Endothelial cell of umbilical vein (primary cell): ENCODE results near the gene PRXL2A. TPM values are rescaled to one million over a fixed set of nuclear protein-coding genes. Genes with fewer than 3 reads are reported as not detected.

Experiments
- BruUV-seq: library from RNA; stranded (reverse); fragments of 400-500 nt; replicated peaks from 2 replicates; lab custom pipeline; 2021; lab: Mats Ljungman, UMichigan
- CTCF ChIA-PET: fragments of 300-600, 350-600 bp; sonication (Branson Sonifier 250); formaldehyde crosslinking; loops from one replicate; lab custom pipeline; 2021; ENCODE audit warnings: antibody characterized with exemption, inconsistent platforms; lab: Charles Lee
- POLR2A ChIA-PET: fragments of 300-600, 350-600 bp; sonication (Branson Sonifier 250); formaldehyde crosslinking; loops from one replicate; lab custom pipeline; 2021; ENCODE audit warnings: antibody characterized with exemption, inconsistent platforms; lab: Charles Lee
- DNase-seq: peaks from one replicate; pipeline ENCODE4 v3.0.0-alpha.2; 2011; ENCODE audit warnings: low read depth, low spot score
- FAIRE-seq: peaks from 2 replicates; lab custom pipeline; 2011; peaks lifted over from hg19 to GRCh38; lab: Jason Lieb, UNC
- H2AFZ ChIP-seq: 2 replicates; pipeline ENCODE4 v1.6.0; 2012; ENCODE audit warnings: low read depth, low read length, control low read depth, inconsistent platforms
- H3K27ac ChIP-seq: 2 replicates; pipeline ENCODE4 v1.5.1; 2011; ENCODE audit warnings: low read depth, mild to moderate bottlenecking, control low read depth, low read length, moderate library complexity; ENCODE audit not compliant: insufficient read depth
- H3K27me3 ChIP-seq, 2 experiments: 2 replicates each; pipeline versions ENCODE4 v1.6.0 to v1.6.1; 2011; ENCODE audit warnings: low read length in 2 of 2, mixed read lengths in 1 of 2; ENCODE audit not compliant: control insufficient read depth in 2 of 2, insufficient read depth in 2 of 2
- H3K36me3 ChIP-seq, 2 experiments: 2 replicates in 1 of 2; 3 replicates in 1 of 2; pipeline ENCODE4 v1.5.1; 2011; ENCODE audit warnings: low read length in 2 of 2, mild to moderate bottlenecking in 1 of 2, moderate library complexity in 1 of 2; ENCODE audit not compliant: control insufficient read depth in 2 of 2, insufficient read depth in 2 of 2; ENCODE audit errors: extremely low read depth in 1 of 2
- H3K4me1 ChIP-seq: 3 replicates; pipeline ENCODE4 v1.5.1; 2011; ENCODE audit warnings: mild to moderate bottlenecking, low read length; ENCODE audit not compliant: control insufficient read depth, insufficient read depth; ENCODE audit errors: extremely low read depth
- H3K4me2 ChIP-seq: 2 replicates; pipeline ENCODE4 v1.6.1; 2011; ENCODE audit warnings: low read length, control low read depth, mixed read lengths; ENCODE audit not compliant: insufficient read depth
- H3K4me3 ChIP-seq, 3 experiments: fragments of 200-600 bp in 1 of 3; sonication (generic), shearing (Covaris generic) in 1 of 3; replicated peaks in 1 of 3; 2 replicates each; pipeline ENCODE4 v1.5.1; 2011 to 2016; ENCODE audit warnings: control low read depth in 3 of 3, low read length in 3 of 3, mild to moderate bottlenecking in 2 of 3, inconsistent platforms in 1 of 3, low read depth in 1 of 3, moderate library complexity in 1 of 3; ENCODE audit not compliant: insufficient read depth in 1 of 3
- H3K79me2 ChIP-seq: 2 replicates; pipeline ENCODE4 v1.6.0; 2012; ENCODE audit warnings: low read length, inconsistent platforms; ENCODE audit not compliant: control insufficient read depth, insufficient read depth
- H3K9ac ChIP-seq: replicated peaks from 2 replicates; pipeline ENCODE3; 2011; ENCODE audit warnings: low read length, control low read depth; ENCODE audit not compliant: insufficient read depth; ENCODE audit errors: extremely low read depth
- H3K9me1 ChIP-seq: replicated peaks from 3 replicates; pipeline ENCODE4 v1.6.0; 2011; ENCODE audit warnings: mild to moderate bottlenecking, low read length; ENCODE audit not compliant: control insufficient read depth, insufficient read depth; ENCODE audit errors: extremely low read depth
- H3K9me3 ChIP-seq: replicated peaks from 2 replicates; pipeline ENCODE4 v1.5.1; 2012; ENCODE audit warnings: low read length, inconsistent platforms; ENCODE audit not compliant: control insufficient read depth, insufficient read depth
- H4K20me1 ChIP-seq: replicated peaks from 2 replicates; pipeline ENCODE3; 2011; ENCODE audit warnings: mild to moderate bottlenecking, low read length; ENCODE audit not compliant: control insufficient read depth, insufficient read depth; ENCODE audit errors: extremely low read depth
- EZH2 ChIP-seq: IDR thresholded peaks from 2 replicates; pipeline ENCODE4 v1.6.1; 2012; ENCODE audit warnings: borderline replicate concordance, low read depth, mild to moderate bottlenecking, moderate library complexity, low read length, inconsistent platforms; ENCODE audit not compliant: severe bottlenecking
- FOS ChIP-seq: IDR thresholded peaks from 2 replicates; pipeline ENCODE4 v1.6.1; 2011; ENCODE audit warnings: mild to moderate bottlenecking, low read length, moderate library complexity, borderline replicate concordance; ENCODE audit not compliant: insufficient read depth
- GATA2 ChIP-seq: IDR thresholded peaks from 2 replicates; pipeline ENCODE4 v1.7.0; 2011; ENCODE audit warnings: low read depth, mild to moderate bottlenecking, moderate library complexity, mixed read lengths, low read length; ENCODE audit not compliant: insufficient read length, insufficient read depth
- JUN ChIP-seq: IDR thresholded peaks from 2 replicates; pipeline ENCODE4 v1.6.1; 2011; ENCODE audit warnings: borderline replicate concordance, low read depth; ENCODE audit not compliant: insufficient read length, insufficient read depth
- MYC ChIP-seq: IDR thresholded peaks from one replicate; pipeline ENCODE4 v1.6.1; 2011; ENCODE audit warnings: mild to moderate bottlenecking, low read depth, low read length
- POLR2A ChIP-seq: IDR thresholded peaks from 2 replicates; pipeline ENCODE4 v1.6.1; 2012; ENCODE audit warnings: low read depth, mild to moderate bottlenecking, control low read depth, low read length
- POLR2AphosphoS5 ChIP-seq: IDR thresholded peaks from 2 replicates; pipeline ENCODE4 v1.6.1; 2012; ENCODE audit warnings: low read depth, mild to moderate bottlenecking, control low read depth, low read length, moderate library complexity; ENCODE audit not compliant: insufficient read depth
- dilution Hi-C: fragments of 300-500 bp; cut with MboI; formaldehyde crosslinking; loops from one replicate; pipeline ENCODE4 v1.15.0; 2019; ENCODE audit warnings: low sequenced_read_pairs; ENCODE audit not compliant: extremely low pct_ligation_motif_present
- intact Hi-C: fragments of 100-400 bp; cut with micrococcal nuclease; formaldehyde crosslinking; loops from one replicate; pipeline ENCODE4 v1.10.0; 2022
- polyA plus RNA-seq, 4 experiments: library from polyadenylated mRNA; depleted of rRNA in 3 of 4; stranded (reverse) in 3 of 4; unstranded in 1 of 4; fragments of >200 nt; gene quantifications; 2 replicates each; pipeline versions ENCODE4 v1.2.1 to v1.2.3, GENCODE V29; 2011 to 2012; ENCODE audit warnings: missing spikeins in 1 of 4
- total RNA-seq: library from RNA; stranded (reverse); gene quantifications from 2 replicates; pipeline ENCODE4 v1.2.3, GENCODE V29; 2021
- TF ChIP-seq, protein P1 (sequence below), 2 donors: IDR thresholded peaks; 1 replicate in 1 of 2; 2 replicates in 1 of 2; pipeline ENCODE4 v1.5.1; 2011; ENCODE audit warnings: low read length in 2 of 2, mild to moderate bottlenecking in 2 of 2, moderate library complexity in 2 of 2, control low read depth in 1 of 2, inconsistent platforms in 1 of 2, low read depth in 1 of 2; ENCODE audit not compliant: insufficient read depth in 1 of 2; ENCODE audit errors: extremely low read depth in 1 of 2
- TF ChIP-seq, protein P2 (sequence below): IDR thresholded peaks from 2 replicates; pipeline ENCODE4 v1.6.1; 2011; ENCODE audit not compliant: insufficient read depth, insufficient read length

PRXL2A gene
- total and polyA plus RNA-seq, 2 donors (not counting 3 experiments of a cell fraction or from before 2014, with no cell fraction given): 113 to 321 TPM

GRCh38 chr10:80441831-80442230 is 33.5 kb downstream of the PRXL2A start:
- dilution Hi-C loops: no loop called here
- ChIA-PET POLR2A (no interaction called here), CTCF (interaction anchor here (2.0 to 37.4 kb wide), 3 partner anchors 34 to 64 kb away, joined by 6 to 1118 read pairs (median 109); partner anchors contain the start of gene PRXL2A)
- peaks cover 22% of the 10 kb centered on the region for H3K4me1 ChIP-seq
- no peaks in the 10 kb centered on the region for H4K20me1 ChIP-seq
- no peaks in the 10 kb centered on the region for H3K36me3 ChIP-seq
- H3K79me2 ChIP-seq: no peaks in the 10 kb centered on the region
- H3K9me3 ChIP-seq: no peaks in the 10 kb centered on the region
- TF ChIP-seq, protein P1, sequence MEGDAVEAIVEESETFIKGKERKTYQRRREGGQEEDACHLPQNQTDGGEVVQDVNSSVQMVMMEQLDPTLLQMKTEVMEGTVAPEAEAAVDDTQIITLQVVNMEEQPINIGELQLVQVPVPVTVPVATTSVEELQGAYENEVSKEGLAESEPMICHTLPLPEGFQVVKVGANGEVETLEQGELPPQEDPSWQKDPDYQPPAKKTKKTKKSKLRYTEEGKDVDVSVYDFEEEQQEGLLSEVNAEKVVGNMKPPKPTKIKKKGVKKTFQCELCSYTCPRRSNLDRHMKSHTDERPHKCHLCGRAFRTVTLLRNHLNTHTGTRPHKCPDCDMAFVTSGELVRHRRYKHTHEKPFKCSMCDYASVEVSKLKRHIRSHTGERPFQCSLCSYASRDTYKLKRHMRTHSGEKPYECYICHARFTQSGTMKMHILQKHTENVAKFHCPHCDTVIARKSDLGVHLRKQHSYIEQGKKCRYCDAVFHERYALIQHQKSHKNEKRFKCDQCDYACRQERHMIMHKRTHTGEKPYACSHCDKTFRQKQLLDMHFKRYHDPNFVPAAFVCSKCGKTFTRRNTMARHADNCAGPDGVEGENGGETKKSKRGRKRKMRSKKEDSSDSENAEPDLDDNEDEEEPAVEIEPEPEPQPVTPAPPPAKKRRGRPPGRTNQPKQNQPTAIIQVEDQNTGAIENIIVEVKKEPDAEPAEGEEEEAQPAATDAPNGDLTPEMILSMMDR (IDR thresholded peaks at IDR 0.05; ENCODE audit: extremely low read depth in 1 of 2, insufficient read depth in 1 of 2, low read depth in 1 of 2, low read length in 2 of 2): no peak
- no peak for TF ChIP-seq EZH2
- TF ChIP-seq JUN: no peak
- no peak for TF ChIP-seq MYC
- no peak for TF ChIP-seq FOS
- TF ChIP-seq, protein P2, sequence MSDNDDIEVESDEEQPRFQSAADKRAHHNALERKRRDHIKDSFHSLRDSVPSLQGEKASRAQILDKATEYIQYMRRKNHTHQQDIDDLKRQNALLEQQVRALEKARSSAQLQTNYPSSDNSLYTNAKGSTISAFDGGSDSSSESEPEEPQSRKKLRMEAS: no peak
- no peak for TF ChIP-seq POLR2AphosphoS5
- no peak for TF ChIP-seq POLR2A
- no peak for TF ChIP-seq GATA2
- H3K4me2 ChIP-seq: no peak overlapping the region
- H3K9me1 ChIP-seq: no peaks in the 10 kb centered on the region
- BruUV-seq: no TSS peak
- H3K27ac ChIP-seq: no peak overlapping the region
- H2AFZ ChIP-seq: no peak overlapping the region
- intact Hi-C loops: no loop called here
- no peak overlapping the region for H3K4me3 ChIP-seq
- no peak for FAIRE-seq
- H3K9ac ChIP-seq: no peak overlapping the region
- DNase-seq: no peak
- H3K27me3 ChIP-seq: no peaks in the 10 kb centered on the region
